Pulmonary artery endothelial cell (primary cell): ENCODE measurements around the gene SF3A2. TPM values are rescaled to one million over a fixed set of nuclear protein-coding genes. Genes with fewer than 3 reads are reported as not detected.
A peak's percentile ranks its signal among the peaks of the same experiment; 100 is the strongest.

Experiments used
- DNase-seq: peaks from one replicate; pipeline ENCODE4 v3.0.0-alpha.2; 2011; ENCODE audit warnings: low read depth, low spot score
- total RNA-seq: library from RNA; depleted of rRNA; stranded (reverse); fragments of >200 nt; gene quantifications from 2 replicates; pipeline ENCODE4 v1.2.3, GENCODE V29; 2014

The SF3A2 gene
- total RNA-seq, 1 donor from 2014 or later = 50.4 TPM

DNA sequence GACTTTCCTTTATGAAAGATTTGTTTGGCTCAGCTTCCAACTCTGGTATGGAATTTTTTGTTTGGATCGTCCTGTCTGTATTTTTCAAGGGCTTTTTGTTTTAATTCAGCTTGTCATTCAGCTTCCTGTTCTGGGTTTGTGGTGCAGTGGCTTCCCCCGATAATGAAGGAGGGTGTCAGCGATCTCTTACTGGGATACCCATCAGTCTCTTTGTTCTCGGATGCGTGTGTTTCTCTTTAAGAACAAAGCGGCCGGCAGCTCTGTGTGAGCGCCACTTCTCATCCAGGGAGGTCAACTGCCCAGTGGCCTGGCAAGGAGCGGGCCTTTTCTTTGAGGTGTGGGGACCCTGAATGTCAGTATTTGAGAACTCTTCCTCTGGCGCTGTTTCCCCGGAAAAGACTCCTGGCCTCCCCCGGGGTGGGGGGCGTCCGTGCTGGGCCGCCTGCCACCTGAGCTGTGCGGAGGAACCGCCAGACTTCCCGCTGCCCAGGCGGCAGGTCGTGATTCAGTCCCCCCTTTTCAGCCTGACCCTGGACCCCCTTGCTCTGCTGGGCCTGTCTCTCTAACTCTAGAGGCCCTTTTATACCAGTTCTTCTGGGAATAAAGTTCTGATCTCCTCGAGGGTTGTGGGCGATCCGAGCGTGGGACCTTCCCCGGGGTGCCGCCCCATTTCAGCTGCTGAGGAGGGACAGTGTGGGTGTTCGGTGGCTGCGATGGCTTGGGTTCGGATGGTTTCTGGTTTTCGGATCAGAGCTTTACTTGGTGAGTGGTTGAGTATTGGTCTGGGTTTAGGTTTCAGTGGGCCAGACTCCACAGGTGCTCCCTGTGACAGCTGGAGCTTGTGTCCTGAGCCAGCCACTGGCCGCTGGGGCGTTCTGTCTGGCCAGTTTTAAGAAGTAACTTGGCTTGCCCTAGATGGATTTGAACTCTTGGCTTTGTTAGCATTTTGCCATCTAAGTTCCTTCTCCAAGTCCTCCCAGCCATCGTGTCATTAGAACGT lies 3.4 kb downstream of the SF3A2 start:
- DNase-seq = peak; percentile 84

GRCh38 chr19:2240881-2241760 lies 4.5 kb downstream of the SF3A2 start:
- DNase-seq = no peak

DNA sequence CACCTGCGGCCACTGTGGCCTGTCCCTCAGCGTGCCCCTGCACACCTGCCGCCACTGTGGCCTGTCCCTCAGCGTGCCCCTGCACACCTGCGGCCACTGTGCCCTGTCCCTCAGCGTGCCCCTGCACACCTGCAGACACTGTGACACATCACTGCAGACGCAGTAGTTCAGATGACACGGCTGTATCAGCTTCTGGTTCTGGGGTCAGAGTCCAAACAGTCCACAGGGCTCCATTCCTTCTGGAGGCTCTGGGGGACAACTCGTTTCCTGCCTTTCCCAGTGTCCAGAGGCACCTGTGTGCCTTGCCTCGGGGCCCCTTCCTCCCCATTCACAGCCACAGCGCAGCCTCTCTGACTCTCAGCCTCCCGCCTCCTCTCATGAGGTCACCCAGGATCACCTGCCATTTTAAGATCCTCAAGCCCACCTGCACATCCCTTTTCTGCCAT lies 5.5 kb downstream of the SF3A2 start:
- no peak for DNase-seq

GRCh38 chr19:2242816-2243215 lies 6.2 kb downstream of the SF3A2 start:
- no peak for DNase-seq

DNA sequence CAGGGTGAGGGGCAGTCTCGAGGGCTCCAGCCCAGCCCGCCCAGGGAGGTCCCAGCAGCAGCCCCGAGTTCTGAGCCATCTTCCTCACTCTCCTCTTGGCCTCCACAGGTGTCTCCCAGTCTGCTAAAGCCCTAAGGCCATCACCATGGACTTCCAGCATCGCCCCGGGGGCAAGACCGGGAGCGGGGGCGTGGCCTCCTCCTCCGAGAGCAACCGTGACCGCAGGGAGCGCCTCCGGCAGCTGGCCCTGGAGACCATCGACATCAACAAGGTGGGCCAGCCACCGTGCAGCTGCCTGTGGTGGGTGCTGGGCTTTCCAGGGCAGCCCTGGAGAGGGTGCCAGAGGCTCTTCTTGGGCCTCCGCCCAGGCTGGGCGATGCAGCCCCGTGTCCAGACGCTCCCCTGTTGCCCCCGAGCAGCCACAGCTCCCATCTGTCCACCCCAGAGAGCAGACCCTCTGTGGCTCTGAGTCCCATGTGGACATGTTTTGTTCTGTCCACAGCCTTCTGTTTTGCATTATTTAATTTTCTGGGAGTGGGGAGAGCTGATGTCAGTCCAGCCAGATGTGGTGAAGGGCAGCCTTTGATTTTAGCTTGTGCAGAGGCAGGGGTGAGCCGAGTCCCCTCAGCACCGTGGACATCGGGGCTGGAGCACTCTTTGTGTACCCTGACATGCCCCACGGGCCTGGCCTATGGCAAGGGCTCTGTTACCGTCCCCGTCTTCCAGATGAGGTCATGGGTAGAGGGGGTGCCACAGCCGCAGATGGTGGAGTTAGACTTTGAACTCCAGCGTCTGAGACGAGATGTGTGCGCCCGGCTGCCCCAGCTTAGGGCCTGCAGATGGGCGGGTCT lies 6.9 kb downstream of the SF3A2 start:
- no peak for DNase-seq

- DNase-seq = no peak
Observed at GRCh38 chr19:2244125-2244411, 7.4 kb downstream of the SF3A2 start.

GRCh38 chr19:2244486-2244885 lies 7.9 kb downstream of the SF3A2 start:
- no peak for DNase-seq

- DNase-seq = no peak
Observed at GRCh38 chr19:2245273-2245672, 8.6 kb downstream of the SF3A2 start.

DNA sequence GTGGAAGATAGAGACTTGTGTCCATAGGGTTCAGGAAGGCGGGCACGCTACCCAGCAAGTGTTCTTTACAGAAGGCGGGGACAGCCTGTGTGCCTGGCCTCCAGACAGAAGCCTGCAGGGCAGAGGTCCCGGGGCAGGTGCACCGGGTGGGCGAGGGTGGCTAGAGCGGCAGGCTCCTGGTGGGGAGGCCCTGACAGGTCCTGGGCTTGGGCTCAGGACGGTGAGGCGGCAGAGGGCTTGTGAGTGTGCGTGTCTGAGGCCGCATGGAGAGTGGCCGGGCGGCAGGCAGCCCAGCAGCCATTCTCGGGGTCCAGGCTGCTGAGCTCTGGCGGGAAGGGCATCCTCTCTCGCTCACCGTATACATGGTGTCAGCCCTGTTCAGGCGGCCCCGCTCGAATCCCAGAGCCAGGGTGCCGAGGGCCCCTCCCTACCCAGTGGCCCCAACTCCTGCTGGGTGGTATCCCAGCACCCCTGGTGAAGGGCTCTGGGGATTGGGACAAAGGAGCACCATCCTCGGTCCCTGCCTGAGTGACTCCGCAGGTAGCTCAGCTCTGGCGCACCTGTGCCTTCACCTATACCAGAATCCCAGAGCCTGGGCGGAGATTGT lies 9.5 kb downstream of the SF3A2 start:
- no peak for DNase-seq

DNA sequence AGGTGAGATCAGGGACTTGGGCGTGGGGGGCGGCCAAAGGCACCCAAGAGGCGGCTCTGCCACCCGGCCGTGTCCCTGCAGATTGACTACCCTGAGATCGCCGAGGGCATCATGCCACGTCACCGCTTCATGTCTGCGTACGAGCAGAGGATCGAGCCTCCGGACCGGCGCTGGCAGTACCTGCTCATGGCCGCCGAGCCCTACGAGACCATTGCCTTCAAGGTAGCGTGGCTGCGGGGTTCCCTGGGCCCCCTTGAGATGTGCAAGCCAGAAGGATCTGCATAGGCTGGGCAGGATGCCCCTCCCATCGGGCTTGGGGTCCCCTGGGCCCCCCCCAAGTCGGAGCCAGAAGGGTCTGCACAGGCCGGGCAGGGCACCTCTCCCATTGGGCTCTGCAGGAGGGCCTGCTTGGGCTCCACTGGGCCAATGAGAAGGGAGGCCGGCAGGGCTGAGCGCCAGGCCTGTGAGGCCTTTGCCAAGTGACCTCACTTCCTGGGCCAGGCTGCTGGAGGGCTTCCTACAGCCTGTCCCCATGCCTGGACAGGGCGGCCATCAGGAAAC lies 10.3 kb downstream of the SF3A2 start:
- DNase-seq = no peak

GRCh38 chr19:2247433-2248101 lies 10.9 kb downstream of the SF3A2 start:
- DNase-seq = no peak

- no peak for DNase-seq
Observed at GRCh38 chr19:2248136-2249009, 11.7 kb downstream of the SF3A2 start.

GRCh38 chr19:2249010-2249866 lies 12.6 kb downstream of the SF3A2 start, which contains the start of gene AMH:
TSS of gene AMH (plus strand) at chr19:2249323. CDS start at chr19:2249333, 10 bp downstream.
- DNase-seq = no peak

DNA sequence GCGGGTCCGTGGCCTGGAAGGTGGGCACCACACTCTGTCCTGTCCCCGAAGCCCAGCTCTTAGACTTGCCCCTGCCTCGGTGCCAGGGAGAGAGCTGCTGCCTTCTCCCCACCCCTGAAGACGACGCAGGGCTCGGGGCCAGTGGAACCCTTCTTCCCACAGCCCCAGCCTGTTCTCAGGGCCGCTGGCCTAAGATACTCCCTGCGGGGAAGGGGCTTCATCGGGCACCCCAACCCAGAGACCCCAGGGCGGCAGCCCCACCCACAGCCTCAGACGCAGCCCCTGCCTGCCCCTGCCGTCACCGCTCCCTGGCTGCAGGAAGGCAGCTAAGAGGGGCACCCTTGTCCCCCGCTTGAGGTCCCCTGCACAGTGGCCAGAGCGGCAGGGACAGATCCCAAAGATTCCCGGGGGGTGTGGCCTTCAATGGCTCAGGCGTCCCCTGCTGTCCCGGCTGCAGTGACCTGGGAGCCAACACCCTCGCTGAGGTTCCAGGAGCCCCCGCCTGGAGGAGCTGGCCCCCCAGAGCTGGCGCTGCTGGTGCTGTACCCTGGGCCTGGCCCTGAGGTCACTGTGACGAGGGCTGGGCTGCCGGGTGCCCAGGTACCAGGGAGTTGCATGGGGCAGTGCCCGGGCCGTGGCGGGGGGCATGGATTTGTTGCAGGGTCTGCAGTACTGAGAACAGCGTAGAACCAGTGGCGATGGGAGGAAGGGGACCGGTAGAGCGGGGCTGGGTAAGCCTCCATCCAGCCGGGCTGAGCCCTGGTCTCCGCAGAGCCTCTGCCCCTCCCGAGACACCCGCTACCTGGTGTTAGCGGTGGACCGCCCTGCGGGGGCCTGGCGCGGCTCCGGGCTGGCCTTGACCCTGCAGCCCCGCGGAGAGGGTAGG lies 13.5 kb downstream of the SF3A2 start:
- no peak for DNase-seq

DNA sequence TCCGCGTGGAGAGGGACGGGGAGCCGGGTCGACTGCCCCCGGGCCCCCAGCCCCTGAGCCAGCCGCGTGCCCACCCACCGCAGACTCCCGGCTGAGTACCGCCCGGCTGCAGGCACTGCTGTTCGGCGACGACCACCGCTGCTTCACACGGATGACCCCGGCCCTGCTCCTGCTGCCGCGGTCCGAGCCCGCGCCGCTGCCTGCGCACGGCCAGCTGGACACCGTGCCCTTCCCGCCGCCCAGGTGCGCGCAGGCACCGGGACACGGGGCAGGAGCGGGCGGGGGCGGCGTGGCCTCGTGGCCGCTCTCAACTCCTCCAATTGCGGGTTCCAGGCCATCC lies 14.1 kb downstream of the SF3A2 start:
- no peak for DNase-seq

DNA sequence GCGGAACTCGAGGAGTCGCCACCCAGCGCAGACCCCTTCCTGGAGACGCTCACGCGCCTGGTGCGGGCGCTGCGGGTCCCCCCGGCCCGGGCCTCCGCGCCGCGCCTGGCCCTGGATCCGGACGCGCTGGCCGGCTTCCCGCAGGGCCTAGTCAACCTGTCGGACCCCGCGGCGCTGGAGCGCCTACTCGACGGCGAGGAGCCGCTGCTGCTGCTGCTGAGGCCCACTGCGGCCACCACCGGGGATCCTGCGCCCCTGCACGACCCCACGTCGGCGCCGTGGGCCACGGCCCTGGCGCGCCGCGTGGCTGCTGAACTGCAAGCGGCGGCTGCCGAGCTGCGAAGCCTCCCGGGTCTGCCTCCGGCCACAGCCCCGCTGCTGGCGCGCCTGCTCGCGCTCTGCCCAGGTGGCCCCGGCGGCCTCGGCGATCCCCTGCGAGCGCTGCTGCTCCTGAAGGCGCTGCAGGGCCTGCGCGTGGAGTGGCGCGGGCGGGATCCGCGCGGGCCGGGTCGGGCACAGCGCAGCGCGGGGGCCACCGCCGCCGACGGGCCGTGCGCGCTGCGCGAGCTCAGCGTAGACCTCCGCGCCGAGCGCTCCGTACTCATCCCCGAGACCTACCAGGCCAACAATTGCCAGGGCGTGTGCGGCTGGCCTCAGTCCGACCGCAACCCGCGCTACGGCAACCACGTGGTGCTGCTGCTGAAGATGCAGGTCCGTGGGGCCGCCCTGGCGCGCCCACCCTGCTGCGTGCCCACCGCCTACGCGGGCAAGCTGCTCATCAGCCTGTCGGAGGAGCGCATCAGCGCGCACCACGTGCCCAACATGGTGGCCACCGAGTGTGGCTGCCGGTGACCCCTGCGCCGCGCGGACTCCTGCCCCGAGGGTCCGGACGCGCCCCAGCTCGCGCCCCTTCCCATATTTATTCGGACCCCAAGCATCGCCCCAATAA lies 14.8 kb downstream of the SF3A2 start:
- DNase-seq = no peak
